Measurements from ENCODE around the gene RRM1. TPM values are rescaled to one million over a fixed set of nuclear protein-coding genes. Genes with fewer than 3 reads are reported as not detected.

Gene RRM1
- total and polyA plus RNA-seq, 2 of the 13 experiments (the other 11 are each of a cell fraction or from before 2014, with no cell fraction given): 17.3 to 108 TPM

DNA sequence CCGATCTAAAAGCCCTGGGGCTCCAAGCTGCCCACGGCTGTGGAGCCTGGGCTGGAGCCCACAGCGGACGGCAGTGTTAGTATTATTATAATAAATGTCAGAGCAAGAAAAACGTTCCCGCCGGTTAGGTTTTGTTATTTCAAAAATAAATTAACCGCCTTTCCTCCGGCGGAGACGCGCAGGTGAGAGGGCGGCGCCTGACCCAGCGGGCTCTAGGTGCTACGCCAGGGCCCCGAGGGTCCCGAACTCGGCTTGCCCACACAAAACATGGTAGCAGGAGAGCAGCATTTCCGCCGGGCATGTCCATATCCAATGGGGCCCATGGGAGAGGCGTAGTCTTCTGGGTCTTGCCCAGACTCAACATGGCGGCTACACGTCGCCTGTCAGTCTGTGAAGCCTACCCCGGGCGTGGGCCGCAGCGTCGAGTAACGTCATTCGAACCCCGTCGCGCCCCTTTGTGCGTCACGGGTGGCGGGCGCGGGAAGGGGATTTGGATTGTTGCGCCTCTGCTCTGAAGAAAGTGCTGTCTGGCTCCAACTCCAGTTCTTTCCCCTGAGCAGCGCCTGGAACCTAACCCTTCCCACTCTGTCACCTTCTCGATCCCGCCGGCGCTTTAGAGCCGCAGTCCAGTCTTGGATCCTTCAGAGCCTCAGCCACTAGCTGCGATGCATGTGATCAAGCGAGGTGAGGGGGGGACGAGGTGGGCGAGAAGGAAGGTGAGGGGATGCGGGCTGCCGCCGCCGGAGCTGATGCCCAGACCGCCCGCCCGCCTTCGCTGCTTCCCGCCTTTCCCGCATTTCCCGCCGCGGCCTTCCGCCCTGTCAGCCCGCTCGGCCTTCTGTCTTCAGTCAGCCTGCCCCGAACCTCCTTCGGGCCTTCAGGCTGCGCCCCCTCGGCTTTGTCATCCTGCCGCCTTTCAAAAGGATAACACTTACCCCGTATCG, at the start of gene RRM1 (continued):
- TF ChIP-seq, protein P1, sequence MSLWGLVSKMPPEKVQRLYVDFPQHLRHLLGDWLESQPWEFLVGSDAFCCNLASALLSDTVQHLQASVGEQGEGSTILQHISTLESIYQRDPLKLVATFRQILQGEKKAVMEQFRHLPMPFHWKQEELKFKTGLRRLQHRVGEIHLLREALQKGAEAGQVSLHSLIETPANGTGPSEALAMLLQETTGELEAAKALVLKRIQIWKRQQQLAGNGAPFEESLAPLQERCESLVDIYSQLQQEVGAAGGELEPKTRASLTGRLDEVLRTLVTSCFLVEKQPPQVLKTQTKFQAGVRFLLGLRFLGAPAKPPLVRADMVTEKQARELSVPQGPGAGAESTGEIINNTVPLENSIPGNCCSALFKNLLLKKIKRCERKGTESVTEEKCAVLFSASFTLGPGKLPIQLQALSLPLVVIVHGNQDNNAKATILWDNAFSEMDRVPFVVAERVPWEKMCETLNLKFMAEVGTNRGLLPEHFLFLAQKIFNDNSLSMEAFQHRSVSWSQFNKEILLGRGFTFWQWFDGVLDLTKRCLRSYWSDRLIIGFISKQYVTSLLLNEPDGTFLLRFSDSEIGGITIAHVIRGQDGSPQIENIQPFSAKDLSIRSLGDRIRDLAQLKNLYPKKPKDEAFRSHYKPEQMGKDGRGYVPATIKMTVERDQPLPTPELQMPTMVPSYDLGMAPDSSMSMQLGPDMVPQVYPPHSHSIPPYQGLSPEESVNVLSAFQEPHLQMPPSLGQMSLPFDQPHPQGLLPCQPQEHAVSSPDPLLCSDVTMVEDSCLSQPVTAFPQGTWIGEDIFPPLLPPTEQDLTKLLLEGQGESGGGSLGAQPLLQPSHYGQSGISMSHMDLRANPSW (CRISPR knock-in tag; IDR thresholded peaks at IDR 0.05; ENCODE audit: borderline replicate concordance): no peak
- no peak for TF ChIP-seq SUZ12 (IDR thresholded peaks at IDR 0.05; ENCODE audit: low read depth, low read length)
- no peak for TF ChIP-seq TSC22D2 (CRISPR knock-in tag; IDR thresholded peaks at IDR 0.05; ENCODE audit: borderline replicate concordance)
- peak; percentile 67; the same call in 1 of the 2 replicates for TF ChIP-seq MED1 (CRISPR knock-in tag; IDR thresholded peaks at IDR 0.05)
- no peak for TF ChIP-seq MAFF (IDR thresholded peaks at IDR 0.05; ENCODE audit: low read depth, low read length)
- peak; percentile 34 for TF ChIP-seq RBM39 (IDR thresholded peaks at IDR 0.05; ENCODE audit: low read depth, low read length, poor library complexity, severe bottlenecking)
- peak; percentile 84 for TF ChIP-seq ZNF83 (CRISPR knock-in tag; IDR thresholded peaks at IDR 0.05; ENCODE audit: borderline replicate concordance)
- no peak for TF ChIP-seq ZNF224 (CRISPR knock-in tag; IDR thresholded peaks at IDR 0.05)
- peak; percentile 94 for TF ChIP-seq ZFX (CRISPR knock-in tag; IDR thresholded peaks at IDR 0.05; ENCODE audit: low read depth)
- TF ChIP-seq SMAD3 (CRISPR knock-in tag; IDR thresholded peaks at IDR 0.05): peak; percentile 80
- TF ChIP-seq, protein P2, sequence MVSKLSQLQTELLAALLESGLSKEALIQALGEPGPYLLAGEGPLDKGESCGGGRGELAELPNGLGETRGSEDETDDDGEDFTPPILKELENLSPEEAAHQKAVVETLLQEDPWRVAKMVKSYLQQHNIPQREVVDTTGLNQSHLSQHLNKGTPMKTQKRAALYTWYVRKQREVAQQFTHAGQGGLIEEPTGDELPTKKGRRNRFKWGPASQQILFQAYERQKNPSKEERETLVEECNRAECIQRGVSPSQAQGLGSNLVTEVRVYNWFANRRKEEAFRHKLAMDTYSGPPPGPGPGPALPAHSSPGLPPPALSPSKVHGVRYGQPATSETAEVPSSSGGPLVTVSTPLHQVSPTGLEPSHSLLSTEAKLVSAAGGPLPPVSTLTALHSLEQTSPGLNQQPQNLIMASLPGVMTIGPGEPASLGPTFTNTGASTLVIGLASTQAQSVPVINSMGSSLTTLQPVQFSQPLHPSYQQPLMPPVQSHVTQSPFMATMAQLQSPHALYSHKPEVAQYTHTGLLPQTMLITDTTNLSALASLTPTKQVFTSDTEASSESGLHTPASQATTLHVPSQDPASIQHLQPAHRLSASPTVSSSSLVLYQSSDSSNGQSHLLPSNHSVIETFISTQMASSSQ (IDR thresholded peaks at IDR 0.05; ENCODE audit: low read depth): 0 out of 2 replicates have a peak, but pooled peaks have one; percentile 34
- TF ChIP-seq, protein P2 (CRISPR knock-in tag; IDR thresholded peaks at IDR 0.05; ENCODE audit: borderline replicate concordance): peak; percentile 81; the same call in 1 of the 2 replicates
- no peak for TF ChIP-seq ATM (IDR thresholded peaks at IDR 0.05; ENCODE audit: borderline replicate concordance)
- peak; percentile 26; the same call in 1 of the 2 replicates for TF ChIP-seq ESRRA (CRISPR knock-in tag; IDR thresholded peaks at IDR 0.05; ENCODE audit: low read depth)
- TF ChIP-seq, protein P3, sequence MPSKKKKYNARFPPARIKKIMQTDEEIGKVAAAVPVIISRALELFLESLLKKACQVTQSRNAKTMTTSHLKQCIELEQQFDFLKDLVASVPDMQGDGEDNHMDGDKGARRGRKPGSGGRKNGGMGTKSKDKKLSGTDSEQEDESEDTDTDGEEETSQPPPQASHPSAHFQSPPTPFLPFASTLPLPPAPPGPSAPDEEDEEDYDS (CRISPR knock-in tag; IDR thresholded peaks at IDR 0.05): peak; percentile 75
- no peak for TF ChIP-seq ZNF207 (IDR thresholded peaks at IDR 0.05; ENCODE audit: borderline replicate concordance)
- no peak for TF ChIP-seq KLF13 (CRISPR knock-in tag; IDR thresholded peaks at IDR 0.05)
- 0 out of 2 replicates have a peak, but pooled peaks have one; percentile 74 for TF ChIP-seq ZNF558 (CRISPR knock-in tag; IDR thresholded peaks at IDR 0.05; ENCODE audit: borderline replicate concordance)
- TF ChIP-seq SRSF1 (optimal IDR thresholded peaks at IDR 0.05; ENCODE audit: low read depth, low read length): peak; percentile 87
- TF ChIP-seq CREM (IDR thresholded peaks at IDR 0.05): peak; percentile 100
- peak; percentile 96 for TF ChIP-seq CREM (CRISPR knock-in tag; IDR thresholded peaks at IDR 0.05)
- 0 out of 2 replicates have a peak, but pooled peaks have one; percentile 39 for TF ChIP-seq ZNF337 (CRISPR knock-in tag; IDR thresholded peaks at IDR 0.05; ENCODE audit: borderline replicate concordance, low read depth)

All from HepG2 (cell line).